ENCODE measurements around the gene OR5K3.

DNA sequence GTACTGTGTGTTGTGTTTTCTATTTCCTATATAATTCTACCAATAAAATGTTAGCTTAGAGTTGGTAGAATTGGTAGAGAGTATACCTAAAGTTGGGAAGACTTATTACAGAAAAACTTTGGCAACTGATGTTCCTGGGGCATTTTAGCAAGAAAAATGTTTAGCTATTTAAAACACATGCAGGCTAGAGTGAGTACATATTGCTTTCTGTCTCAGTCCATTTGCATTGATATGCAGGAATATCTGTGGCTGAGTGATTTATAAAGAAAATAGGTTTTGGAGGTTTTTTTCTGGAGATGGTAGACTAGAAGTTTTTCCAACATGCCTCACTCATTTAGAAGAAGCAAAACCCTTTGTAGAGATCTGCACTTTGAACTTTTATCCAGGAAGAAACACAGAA, 42.1 kb downstream of the OR5K3 start:
- TF ChIP-seq CTCF (IDR thresholded peaks at IDR 0.05; ENCODE audit: low read length) (no peak), EZH2 (IDR thresholded peaks at IDR 0.05; ENCODE audit: borderline replicate concordance, low read length) (no peak)

All from OCI-LY1 (cell line).